ENCODE measurements around the gene CEL.
"Not testable (repeated sequence)": the region's sequence is repeated elsewhere in the genome, so short reads cannot be mapped to it uniquely, and the experiment has no call there.

CEL gene

GRCh38 chr9:133080161-133080560 lies 18.4 kb downstream of the CEL start:
- no peak for TF ChIP-seq CTCF (IDR thresholded peaks at IDR 0.05; ENCODE audit: insufficient read depth, low read depth, low read length, missing control alignments)
- no peak overlapping the region for H3K4me3 ChIP-seq (ENCODE audit: low read length)
- DNase-seq (ENCODE audit: low read depth), result no peak

GRCh38 chr9:133080786-133081779 lies 19.3 kb downstream of the CEL start:
- not testable (repeated sequence) for DNase-seq (ENCODE audit: low read depth); H3K4me3 ChIP-seq (ENCODE audit: low read length)

GRCh38 chr9:133081957-133082644 lies 20.3 kb downstream of the CEL start:
- DNase-seq (ENCODE audit: low read depth); H3K4me3 ChIP-seq (ENCODE audit: low read length): not testable (repeated sequence)

- not testable (repeated sequence) for H3K4me3 ChIP-seq (ENCODE audit: low read length)
- peak; percentile 31 for DNase-seq (ENCODE audit: low read depth)
These were observed 21.9 kb downstream of the CEL start for GRCh38 chr9:133083688-133084087.

- H3K4me3 ChIP-seq (ENCODE audit: low read length); DNase-seq (ENCODE audit: low read depth): not testable (repeated sequence)
These were observed 24.6 kb downstream of the CEL start for GRCh38 chr9:133086212-133086860.

GRCh38 chr9:133086894-133087293 lies 25.1 kb downstream of the CEL start:
- DNase-seq (ENCODE audit: low read depth), result no peak
- TF ChIP-seq CTCF (IDR thresholded peaks at IDR 0.05; ENCODE audit: insufficient read depth, low read depth, low read length, missing control alignments), result no peak
- H3K4me3 ChIP-seq (ENCODE audit: low read length), result no peak overlapping the region

GRCh38 chr9:133087429-133088145 lies 25.8 kb downstream of the CEL start:
- no peak for TF ChIP-seq CTCF (IDR thresholded peaks at IDR 0.05; ENCODE audit: insufficient read depth, low read depth, low read length, missing control alignments)
- H3K4me3 ChIP-seq (ENCODE audit: low read length), result no peak overlapping the region
- DNase-seq (ENCODE audit: low read depth), result no peak

- TF ChIP-seq CTCF (IDR thresholded peaks at IDR 0.05; ENCODE audit: insufficient read depth, low read depth, low read length, missing control alignments), result no peak
- no peak overlapping the region for H3K4me3 ChIP-seq (ENCODE audit: low read length)
- DNase-seq (ENCODE audit: low read depth), result no peak
These were observed 26.5 kb downstream of the CEL start for GRCh38 chr9:133088146-133088750.

All from epithelial cell of esophagus (primary cell).